Kidney tubule cell (primary cell): Measurements from ENCODE around the gene ARHGEF3.
A peak's percentile ranks its signal among the peaks of the same experiment; 100 is the strongest.
"Not testable (repeated sequence)": the region's sequence is repeated elsewhere in the genome, so short reads cannot be mapped to it uniquely, and the experiment has no call there.

Source experiments
- DNase-seq: peaks from one replicate; pipeline ENCODE4 v3.0.0-alpha.2; 2018; ENCODE audit warnings: low spot score

The ARHGEF3 gene

DNA sequence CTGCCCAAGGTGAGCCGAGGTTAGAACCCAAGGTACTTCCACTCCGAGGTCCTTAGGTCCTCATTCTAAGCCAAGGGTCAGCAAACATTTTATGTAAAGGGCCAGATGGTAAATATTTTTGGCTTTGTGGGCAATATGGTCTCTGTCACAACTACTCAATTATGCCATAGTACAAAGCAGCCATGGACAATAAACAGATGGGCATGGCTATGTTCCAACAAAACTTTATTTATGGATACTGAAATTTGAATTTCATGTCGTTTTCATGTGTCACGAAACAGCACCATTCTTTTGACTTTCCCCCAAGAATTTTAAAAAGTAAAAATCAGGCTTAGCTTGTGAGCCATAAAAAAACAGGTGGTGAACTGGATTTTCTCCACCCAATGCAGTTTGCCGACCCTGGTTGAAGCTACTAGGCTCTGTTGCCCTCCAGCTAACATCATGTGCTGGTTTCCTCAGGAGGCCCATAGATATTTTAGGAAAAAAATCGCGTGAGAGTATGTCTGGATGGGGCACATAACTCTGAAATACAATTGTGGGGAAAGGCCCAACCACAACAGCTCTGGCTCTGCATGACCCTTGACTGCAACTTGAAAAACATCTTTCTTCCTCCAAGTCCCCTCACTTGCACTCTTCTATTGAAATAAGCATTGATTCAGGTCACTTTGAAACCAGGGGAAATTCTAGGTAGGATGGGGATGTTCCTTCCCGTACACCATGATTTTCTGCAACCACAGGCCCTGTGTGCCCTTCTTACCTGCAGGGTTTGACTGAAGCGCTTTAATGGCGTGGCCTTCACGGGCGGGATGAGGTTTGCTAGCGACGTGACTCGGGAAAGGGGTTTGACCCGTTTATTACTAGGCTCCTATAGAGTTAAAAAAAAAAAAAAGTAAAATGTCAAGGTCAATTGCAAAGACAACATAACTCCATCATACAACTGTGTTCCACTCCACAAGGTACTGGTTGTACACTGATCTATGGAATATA lies 28.5 kb downstream of the ARHGEF3 start:
- DNase-seq = no peak

DNA sequence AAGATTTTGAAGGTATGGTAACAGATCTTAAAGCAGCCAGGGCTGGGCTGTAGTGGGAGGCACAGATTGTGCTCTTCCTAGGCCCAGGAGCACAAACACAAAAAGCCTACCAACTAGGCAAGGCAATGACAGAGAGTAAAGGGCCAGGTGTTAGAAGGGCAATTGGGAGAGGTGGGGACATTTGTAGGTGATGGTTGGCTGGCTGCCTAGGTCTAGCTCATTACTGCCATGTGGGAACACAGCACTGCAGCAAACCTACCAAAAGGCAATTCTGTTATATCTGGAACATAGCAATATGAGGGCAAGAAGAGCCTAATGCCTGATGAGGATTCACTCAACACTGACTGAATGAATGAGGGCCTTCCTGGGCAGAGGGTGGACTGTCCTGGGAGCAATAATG lies 30.4 kb downstream of the ARHGEF3 start:
- no peak for DNase-seq

DNA sequence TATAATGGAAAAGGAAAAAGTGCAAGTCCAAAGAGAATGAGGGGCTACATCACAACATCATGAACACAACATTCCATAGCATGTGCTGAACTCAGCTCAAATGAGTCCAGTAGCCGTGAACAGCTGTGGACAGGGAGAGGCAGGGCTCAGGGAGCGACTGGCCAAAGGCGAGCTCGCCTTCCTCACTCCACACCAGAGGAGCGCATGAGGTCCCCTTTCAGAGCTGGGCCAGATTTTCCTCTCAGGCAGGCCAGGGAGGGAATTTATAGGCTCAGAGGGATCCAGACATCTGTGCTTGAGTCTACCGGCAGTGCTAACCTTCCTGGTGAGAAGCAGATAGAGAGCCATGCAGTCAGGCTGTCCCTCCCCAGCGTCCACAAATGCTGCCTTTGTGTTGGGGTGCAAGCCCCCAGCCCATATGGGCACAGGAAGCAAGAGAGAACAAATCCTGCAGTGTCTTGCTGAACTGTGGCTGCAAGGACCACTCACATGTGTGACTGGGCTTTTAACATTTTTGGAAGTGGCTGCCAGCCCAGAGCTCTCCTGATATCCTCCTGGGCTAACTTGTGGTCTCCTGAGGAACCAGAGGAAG lies 32.5 kb downstream of the ARHGEF3 start:
- DNase-seq = no peak

DNA sequence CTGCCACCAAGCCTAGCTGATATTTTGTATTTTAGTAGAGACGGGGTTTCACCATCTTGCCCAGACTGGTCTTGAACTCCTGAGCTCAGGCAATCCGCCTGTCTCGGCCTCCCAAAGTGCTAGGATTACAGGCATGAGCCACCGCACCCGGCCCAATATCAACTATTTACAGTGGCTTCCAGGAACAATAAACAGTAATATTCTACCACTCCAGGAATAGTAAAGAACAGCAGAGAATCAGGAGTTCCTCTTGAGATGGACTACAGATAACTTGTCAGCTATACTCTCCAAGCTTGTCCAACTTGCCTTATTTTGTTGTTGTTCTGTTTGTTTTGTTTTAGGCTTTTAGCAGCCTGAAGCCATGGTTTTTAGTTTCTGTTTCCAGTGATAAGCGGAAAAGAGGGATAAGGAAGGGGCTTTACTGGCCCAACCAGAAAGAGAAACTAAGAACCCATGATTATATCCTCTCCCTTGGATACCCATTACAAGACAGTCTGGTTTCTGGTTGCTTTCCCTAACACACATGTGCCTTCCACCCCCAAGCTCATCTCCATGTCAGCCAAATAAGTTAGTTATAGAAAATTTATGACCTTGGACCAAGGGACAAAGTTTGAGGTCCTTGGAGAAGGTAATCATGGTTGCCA lies 36.7 kb downstream of the ARHGEF3 start:
- DNase-seq = no peak

DNA sequence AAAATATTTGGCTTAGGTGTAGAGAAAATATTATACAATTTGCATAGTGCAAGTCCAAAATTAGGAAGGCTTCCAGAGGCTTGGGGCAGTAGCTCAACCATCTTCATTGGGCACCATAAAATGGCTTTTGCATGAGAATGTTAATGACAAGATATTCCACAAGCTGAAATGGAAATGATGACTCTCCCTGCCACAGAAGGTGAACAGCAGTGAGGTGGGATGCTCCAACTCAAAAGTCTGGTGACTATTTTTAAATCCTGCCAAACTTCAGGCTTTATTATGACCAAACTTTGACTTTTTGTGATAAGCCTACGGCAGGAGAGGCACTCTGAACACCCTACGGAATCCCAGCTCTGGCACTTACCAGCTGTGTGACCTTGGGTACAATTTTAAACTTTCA lies 37.6 kb downstream of the ARHGEF3 start:
- DNase-seq = no peak

DNA sequence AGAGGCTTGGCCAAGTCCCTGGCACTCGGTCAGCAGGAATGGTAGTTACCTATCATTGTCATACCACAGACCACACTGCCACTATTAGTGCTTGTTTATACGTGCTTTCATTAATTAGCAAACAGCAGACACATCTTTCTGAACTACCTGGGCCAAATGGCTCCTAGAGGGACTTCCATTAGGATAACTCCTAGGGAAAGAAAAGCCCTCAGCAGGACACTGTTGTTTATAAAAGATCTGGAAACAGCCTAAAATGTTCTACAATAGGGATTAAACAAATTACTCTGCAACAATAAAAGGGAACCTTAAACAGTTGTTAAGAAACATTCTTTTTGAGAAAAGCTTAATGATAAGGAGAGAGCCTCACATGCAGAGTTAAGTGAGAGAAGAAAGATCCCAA lies 38.5 kb downstream of the ARHGEF3 start:
- DNase-seq = no peak

DNA sequence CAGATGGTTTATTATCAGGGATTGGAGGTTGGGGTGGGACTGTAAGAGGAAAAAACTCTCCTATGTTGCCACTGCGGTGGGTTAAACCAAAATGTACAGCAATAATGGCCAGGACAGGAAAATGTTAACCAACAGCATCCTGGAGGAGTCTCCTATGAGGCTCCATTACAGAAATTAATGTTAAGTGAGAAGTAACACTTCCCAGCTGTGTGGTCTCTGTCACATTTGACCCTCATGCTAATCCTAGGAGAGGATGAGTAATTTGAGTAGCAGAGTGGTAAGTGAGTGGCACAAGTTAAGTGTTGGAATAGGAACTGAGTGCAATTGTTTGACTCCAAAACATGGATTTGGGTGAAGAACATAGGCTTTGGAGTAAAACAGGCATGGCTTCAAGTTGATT lies 39.0 kb downstream of the ARHGEF3 start:
- DNase-seq = no peak

DNA sequence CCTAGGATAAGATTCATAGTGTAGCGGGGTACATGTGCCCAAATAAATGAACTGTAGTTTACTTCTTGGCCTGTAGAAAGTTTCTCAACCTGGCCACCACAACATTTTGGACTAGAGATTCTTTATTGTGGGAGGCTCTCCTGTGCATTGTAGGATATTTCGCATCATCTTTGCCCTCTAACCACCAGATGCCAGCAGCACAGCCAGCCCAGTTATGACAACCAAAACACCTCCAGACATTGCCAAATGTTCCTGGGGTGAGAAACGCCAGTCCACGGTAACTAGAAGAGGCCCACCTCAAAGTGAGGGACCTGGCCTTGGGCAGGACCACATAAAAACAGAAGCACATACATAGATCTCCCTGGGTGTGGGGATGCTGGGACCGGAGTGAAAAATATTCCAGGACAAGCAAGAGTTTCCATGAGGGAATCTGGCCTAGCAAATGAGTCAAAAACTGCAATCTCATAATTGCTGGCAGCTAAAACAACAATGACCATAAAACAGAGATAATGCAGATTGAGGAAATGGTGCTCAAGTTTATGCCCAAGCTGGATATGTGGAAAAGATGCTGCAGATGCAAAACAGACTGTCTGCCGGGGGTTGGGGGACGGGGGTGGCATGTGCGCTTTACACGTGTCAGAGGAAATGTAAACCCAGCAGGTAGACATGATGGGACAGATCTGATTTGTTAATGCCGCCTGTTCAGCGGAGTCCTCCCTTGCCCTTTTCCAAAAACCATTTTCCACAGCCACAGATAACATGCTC lies 39.7 kb downstream of the ARHGEF3 start:
- DNase-seq = no peak

DNA sequence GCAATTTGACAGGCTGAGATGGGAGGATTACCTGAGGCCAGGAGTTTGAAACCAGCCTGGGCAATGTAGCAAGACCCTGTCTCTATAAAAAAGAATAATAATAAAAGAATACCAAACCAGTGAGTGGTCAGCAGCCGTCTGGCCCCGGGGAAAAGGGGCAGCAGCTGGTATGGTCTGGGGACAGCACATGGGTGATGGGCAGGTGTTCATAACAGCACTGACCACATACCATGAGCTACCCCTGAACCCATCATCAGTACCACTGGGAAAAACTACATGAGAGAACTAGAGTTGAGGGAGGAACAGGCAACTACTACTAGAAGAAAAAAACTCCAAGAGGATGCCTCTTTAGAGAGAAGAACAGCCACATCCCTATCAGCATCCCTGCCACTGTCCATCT lies 40.7 kb downstream of the ARHGEF3 start:
- no peak for DNase-seq

DNA sequence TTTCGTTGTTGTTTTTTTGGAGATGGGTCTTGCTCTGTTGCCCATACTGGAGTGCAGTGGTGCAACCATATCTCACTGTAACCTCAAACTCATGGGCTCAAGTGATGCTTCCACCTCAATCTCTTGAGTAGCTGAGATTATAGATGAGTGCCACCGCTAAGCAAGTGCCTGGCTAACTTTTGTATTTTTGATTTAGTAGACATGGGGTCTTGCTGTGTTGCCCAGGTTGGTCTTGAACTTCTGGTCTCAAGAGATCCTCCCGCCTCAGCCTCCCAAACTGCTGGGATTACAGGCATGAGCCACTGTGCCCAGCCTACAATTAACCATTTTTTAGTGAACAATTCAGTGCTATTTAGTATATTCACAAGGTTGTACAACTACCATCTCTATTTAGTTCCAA lies 42.2 kb downstream of the ARHGEF3 start:
- DNase-seq = no peak

DNA sequence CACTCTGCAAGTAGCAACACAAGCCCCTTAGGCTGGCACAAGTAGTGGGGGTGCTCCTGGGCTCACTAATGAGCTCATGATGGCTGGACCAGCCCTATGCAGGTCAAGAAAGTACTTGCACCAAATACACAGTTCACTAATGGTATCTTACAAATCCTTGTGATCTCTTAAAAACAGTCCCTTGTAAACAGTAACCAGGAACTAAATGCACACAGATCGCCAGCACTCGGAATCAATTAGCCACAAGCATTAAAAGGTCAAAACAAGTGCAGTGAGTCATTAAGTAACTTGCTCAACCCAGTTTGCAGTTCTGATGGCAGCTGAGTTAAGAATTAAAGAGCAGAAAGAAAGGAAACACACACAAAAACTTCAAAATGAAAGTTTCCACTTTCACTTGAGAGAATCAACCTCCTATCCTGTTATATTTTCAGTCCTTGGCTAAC lies 43.2 kb downstream of the ARHGEF3 start:
- DNase-seq = peak; percentile 95

DNA sequence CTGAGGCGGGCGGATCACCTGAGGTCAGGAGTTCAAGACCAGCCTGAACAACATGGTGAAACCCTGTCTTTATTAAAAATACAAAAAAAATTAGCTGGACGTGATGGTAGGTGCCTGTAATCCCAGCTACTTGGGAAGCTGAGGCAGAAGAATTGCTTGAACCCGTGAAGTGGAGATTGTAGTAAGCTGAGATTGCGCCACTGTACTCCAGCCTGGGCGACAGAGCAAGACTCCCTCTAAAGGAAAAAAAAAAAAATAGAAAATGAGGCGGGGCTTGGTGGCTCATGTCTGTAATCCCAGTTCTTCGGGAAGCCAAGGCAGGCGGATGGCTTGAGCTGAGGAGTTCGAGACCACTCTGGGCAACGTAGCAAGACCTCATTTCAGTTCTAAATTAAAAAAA lies 43.7 kb downstream of the ARHGEF3 start:
- not testable (repeated sequence) for DNase-seq

DNA sequence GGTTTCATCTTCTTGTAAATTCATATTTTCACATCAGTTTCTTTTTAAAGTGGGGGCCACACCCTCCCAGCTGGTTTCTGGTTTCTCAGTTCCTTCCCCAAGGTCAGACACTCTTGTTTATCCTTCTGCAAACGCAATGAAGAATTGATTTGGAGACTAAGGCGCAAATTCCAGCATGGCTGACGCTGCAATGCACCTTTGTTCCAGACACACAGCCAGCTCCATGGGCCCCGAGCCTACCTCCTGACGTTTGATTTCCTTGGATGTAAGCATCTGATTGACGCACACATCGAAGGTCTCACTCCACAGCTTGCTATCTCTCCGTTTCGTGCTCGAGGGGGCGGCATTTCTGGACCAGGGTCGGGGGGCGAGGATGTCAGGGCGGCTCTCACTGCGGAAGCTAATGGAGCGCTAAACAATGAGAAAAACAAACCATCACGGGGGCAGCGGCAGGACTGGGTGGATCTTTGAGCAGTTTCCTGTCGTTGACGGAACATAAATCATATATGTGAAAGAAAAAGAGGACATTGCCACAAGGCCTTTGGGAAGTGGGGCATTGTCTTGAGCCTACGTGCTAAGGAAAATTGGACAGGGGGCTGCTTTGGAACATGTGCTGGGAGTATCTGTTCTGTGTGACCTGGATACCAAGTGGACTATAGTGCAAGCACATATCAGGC lies 46.9 kb downstream of the ARHGEF3 start:
- DNase-seq = no peak

DNA sequence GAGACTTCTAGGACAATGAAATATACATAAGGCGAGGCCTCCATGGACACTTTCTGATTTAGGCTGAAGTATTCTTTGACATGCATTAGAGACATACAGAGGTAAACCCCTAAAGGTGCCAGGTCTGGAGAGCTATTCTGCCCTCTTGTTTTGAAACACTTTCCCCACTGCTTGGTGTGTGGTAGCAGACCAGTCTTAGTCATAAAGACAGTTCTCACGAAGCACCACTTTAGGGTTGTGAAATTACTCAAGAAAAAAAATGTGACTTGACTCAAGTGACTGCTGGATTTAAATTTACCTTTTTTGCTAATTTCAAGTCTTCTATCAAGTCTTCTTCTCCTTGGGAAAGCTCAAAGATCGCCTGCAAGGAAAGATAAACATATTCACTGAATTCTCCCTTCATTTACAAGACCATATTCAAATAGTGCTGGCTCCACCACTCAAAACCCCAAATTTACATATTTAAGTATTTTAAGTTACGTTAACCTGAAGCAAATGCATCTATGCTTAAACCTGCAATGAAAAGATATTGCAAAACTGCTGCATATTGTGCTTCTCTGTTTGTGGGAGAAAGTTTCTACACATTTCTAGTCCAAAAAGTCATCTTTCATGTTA lies 48.4 kb downstream of the ARHGEF3 start:
- no peak for DNase-seq

DNA sequence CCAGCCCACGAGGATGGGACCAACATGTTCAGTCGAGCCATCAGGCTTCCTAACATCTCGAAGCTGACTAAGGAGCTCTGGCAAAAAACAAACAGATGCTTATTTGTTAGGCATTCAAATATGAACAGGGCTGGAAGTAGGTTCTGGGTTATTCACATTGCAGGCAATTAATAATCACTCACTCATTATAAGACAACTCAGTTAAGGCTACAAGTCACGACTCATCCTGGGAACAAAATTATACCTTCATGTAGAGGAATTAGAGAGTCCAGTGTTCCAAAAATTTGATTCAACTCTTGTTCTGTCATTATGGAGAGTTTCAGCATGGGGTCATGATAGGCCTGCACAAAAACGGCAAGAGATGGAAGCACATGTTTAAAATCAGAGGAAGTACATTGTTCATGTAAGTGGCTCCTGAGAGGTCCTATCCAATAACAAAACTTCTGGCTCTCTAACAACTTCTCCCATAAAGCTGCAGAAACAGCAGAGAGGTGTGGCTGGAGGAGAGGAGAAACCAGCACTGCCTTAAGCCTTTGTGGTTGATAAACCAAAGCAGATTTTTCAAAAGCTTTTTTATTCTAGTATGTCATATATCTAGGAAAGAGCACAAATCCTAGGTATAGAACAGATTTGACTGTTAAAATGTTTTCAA lies 50.6 kb downstream of the ARHGEF3 start:
- DNase-seq = peak; percentile 16

DNA sequence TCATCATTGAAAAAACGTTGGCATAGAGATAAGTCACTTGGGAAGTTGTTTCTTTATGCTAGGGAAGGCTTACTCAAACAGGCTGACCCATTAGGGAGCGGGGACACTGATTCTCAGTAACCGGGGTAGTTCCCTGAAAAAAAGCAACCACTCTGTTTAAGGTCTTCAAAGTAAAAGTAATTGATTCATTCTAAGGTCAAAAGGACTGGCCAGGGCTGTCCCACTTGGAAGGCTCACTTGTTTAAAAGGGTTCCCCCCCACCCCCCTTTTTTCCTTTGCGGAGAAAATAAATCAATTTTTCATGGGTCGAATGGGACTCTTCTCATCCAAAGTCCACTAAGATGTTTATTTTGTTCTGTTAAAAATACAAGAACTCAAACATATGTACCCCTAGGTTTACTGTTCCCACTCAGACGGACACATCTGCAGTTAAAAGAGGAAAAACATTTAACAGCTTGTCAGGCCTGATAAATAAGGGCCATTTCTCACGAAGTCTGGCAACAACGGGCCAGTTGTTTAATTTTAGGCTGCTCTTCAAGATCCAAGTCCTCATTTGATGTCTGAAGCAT lies 53.0 kb downstream of the ARHGEF3 start:
- no peak for DNase-seq

DNA sequence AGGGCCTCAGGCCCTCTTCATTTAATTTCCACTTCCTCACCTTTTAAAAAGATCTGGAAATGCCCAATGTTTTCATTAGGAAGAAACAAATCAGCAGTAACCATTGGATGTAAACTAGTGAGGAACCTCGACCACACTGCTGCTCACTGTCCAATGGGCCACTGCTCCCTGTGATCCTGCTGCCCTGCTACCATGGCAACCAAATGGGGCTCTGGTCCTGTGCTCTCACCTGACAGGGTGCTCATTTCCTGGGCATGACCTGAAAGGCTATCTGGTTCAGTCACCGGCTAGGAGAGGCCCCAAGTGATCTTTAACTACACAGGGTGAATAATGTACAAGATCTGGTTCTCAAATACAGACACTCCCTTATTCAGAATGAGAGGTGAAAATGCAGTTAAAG lies 54.6 kb downstream of the ARHGEF3 start:
- peak; percentile 73 for DNase-seq

DNA sequence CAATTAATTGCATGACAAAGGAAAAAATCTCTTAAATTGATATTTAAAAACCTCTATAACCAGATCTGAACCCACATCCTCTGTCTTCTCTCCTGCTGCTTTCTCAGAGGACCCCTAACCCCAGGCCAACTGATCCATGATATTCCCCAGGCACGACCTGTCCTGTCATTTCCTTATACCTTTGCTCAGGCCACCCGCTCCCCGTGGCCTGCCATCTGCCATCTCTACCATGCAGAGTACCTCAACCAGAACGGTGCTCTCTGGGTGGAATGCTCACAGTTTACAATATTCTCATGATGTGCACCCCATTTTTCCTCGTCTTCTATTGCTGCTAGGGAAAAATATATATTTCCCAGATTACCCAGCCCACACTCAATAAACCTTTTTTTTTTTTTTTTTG lies 57.7 kb downstream of the ARHGEF3 start:
- no peak for DNase-seq

DNA sequence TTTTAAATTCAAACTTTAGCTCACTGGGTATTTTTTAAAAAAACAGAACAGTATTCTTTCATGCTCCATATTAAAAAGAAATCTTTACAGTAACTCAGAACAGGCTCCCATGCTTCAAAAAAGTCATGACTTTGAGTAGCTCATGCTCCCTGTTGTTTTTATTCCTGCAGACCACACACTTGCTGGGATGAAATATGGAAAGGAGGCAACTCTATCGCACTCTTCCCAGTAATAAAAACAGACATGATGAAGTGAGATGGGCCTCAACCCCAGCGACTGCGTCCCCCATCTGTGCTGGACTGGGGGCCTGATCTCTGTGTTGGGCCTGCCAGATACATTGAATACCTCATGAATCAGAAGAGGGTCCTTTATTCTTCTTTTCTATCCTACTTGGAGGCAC lies 58.9 kb downstream of the ARHGEF3 start:
- no peak for DNase-seq

DNA sequence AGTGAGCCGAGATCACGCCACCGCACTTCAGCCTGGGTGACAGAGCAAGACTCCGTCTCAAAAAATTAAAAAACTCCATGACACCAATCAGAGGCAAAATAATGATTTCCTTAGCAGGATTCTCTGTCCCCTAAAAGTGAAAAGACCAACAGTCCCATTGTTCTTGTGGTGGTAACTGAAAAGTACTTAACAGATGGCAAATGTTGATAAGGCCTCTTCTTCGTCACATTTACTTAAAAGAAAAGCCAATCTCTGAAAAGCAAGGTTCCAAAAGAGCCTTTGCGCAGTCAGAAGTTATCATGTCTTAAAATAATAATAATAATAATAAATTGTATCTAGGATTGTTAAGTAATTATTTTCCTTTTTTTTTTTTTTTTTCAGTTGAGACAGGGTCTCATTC lies 62.7 kb downstream of the ARHGEF3 start:
- DNase-seq = no peak
